Stimulated activated CD8-positive, alpha-beta memory T cell treated with anti-CD3 and anti-CD28 coated beads, Interleukin-15, amount 100 ng/mL, for 48 hours (primary cell): ENCODE measurements around the gene EPHA8.

ENCODE experiments used
- DNase-seq, 2 donors: peaks; one replicate each; pipeline ENCODE4 v3.0.0-alpha.2; 2020; ENCODE audit warnings: low read depth in 2 of 2

EPHA8 gene

DNA sequence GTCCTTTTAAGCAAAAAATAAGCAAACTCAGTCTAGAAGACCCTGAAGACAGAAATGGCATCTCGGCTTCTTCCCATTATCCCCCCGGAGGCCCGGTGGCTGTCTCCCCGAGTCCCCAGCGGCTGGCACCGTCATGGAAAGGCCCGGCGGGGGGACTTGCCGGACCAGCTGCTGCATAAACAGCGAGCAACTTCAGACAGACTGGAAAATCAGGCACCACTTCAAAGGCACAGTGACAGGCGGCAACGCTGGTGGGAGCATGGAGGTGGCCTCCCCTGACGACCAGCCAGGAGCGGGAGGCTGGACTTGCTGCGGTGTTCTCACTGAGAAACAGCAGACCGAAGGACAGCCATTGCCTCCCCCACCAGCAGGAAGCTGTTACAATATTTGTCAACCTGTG, 54.8 kb downstream of the EPHA8 start:
- DNase-seq, result no peak

DNA sequence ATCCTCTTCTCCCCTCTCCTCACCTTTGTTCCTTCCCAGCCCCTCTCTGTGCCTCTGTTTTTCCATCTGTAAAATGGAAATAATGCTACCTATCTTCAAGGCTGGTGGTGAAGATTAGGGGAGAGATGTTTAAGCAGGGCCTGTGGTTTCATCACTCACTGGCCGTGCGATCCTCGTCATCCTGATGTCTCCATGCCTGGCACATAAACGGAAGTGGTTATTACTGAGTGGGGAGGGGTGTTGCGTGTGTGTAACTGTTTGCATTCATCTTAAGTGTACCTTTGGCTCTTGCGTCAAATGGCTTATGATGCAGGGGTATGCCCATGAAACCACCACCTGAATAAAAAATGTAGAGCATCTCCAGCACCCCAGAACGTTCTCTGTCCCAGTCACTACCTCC, 56.0 kb downstream of the EPHA8 start:
- no peak for DNase-seq

DNA sequence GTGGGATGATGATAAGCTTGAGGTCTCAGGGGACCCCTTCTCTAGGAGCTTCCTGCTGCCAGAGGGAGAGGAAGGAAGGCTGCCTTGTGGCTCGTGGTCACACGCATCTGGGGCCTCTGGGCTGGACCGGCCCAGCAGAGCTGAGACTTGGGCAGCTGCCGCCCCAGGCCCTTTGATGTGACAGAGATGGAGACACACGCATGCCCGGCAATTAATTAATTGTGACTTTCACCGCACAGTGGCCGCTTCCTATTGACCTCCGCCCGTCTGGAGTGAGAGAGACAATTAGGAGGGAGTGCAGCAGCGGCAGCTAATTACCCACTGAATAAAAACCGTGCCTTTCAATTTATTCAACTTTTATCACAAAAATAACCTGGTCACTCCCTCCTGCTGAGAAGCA, 56.5 kb downstream of the EPHA8 start:
- no peak for DNase-seq

DNA sequence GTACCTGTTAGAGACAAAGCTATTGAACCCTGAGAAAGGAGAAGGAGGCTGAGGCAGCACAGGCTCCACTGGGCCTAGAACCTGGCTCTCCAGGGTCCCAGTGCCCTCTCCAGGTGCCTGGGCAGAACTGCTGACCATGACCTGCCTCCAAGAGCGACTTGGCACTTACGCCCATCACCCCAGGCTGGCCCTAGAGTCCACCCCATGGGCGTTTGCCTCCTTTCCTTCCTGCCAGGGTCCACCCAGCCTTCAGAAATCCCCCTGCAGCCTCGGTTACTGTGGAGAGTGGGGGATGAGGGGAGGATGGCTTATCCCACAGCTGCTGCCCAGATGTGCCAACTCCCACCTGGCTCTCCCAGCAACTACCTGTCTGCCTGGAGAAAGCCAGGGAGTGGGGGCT, 58.5 kb downstream of the EPHA8 start:
- no peak for DNase-seq

DNA sequence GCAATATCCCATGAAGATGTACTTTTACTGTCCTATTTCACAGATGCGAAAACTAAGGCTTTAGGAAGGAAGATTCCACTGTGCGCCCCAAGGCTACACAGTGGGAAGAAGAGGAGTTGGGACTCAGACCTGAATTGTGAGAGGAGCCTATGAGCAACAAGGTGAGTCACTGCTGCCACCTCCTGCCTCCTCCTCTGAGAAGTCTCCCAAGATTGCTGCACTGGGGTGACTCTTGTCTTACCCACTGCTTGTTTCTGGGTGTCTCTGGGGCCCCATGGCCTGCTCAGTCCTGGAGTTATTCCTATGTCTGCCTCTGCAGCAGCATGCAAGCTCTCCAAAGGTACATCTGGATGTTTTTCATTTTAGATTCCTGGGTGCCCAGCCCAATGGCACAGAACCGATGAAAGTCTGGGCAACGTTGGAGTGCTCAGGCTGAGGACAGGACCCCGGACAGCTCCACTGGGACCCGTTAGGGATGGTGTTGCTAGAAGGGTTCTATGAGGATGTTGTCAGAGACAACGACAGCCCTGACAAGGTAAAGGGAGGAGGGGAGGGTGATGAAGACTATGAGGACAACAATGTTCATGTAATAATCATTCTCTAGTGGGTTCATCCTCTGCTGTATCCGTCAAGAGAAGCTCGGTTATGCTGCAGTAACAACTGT, 62.1 kb downstream of the EPHA8 start:
- DNase-seq, result no peak

DNA sequence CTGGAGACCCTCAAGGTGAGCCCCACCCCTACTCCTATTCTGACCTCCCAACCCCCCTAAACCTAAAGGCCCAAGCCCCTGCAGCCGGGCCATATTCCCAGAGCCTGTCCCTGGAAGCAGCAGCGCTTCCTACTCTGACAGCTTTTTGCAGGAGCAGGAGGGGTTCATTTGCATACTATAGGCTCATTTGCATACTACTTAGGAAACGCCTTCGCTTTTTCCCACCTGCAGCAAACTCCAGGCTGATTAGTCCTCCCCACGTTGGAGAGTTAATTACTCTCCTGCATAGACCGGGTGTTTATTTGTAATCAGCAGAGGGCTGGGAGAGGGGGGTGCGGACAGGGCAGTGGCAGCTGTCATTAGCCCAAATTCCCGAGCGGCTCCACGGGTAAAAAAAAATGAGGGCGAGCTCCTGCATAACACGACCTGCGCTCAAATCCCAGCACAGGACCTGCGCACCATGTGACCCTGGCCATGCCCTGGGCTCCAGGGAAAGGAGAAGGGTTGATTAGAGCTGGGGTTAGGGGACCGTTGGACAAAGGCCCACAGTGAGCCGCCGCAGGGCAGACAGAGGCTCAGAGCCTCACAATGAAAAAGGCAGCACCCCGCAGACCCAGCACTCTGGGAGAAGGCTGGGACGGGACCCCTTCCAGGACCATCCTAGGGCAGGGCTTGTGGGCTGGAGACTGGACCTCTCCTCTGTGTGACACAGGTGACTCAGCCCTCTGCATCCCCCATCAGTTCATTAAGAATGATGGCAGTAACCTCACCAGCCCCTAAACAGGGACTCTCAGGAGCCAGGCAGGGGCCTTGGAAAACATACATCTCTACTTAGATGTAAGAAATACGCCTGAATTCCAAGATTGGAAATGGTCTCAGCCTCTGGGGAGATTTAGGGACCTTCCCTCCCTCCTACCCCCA, 63.2 kb downstream of the EPHA8 start:
- DNase-seq, result no peak

DNA sequence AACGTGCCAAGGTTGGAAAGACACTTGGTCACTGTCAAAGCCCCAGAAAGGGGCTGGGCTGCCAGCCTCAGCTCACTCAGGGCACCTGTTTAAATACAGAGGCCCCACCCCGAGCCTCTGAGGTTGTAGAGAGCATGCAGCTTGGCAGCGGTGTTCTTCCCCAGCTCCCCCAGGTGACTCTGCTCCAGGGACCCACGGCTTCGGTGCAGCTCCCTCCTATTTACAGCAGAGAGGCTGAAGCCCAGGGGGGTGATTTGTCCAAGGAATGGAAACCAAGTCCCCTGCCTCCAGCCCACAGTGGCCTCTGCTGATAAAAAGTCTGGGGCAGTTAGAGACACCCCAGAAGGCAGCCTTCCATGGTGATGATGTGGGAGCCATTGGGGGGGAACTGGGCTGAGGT, 64.0 kb downstream of the EPHA8 start:
- no peak for DNase-seq

DNA sequence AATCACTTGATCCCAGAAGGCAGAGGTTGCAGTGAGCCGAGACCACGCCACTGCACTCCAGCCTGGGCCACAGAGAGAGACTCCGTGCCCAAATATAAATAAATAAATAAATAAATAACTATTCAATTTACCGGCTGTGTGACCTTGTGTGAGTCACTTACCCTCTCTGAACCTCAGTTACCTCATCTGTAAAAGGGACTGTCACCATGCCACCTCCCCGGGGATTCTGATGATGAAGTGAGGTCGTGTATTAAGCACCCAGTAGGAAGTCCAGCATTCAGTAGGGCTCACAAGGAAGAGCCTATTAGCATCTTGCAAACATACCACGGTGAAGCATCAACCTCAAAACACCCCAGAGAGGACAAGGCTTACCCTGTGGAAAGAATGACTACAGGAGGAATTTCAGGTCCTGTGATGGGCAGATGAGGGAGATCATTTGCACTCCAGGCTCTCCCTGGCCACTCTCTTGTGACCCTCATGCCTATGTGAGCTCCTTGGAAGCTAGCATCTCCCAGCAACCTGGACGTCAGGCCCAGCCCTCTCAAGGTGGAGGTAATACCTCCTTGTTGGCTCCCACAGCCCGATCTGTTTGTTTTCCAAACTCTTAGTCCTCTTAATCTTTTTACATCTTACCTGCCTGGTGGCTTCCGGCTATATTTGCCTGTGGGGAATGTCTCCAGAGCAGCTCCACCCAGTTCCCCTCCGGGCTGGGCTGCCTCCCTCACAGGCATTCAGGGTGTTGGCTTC, 65.6 kb downstream of the EPHA8 start:
- DNase-seq, result no peak

DNA sequence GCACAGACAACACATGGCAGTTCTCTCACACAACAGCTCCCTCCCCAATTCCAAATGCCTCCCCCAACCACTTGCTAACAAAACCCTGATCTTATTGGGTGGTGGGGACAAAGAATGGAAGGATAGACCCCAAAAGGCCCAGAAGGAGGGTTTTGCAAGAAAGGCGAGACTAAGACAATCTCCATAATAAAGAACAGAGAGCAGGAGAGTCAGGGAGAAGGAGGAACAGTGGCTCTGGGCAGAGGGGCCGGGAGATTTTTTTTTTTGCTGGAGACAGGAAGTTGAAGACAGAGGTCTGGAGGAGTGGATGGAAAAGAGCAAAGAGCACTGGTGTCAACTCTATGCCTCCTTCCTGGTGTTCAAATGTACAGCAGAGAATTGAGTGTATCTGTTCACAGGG, 66.6 kb downstream of the EPHA8 start:
- no peak for DNase-seq

DNA sequence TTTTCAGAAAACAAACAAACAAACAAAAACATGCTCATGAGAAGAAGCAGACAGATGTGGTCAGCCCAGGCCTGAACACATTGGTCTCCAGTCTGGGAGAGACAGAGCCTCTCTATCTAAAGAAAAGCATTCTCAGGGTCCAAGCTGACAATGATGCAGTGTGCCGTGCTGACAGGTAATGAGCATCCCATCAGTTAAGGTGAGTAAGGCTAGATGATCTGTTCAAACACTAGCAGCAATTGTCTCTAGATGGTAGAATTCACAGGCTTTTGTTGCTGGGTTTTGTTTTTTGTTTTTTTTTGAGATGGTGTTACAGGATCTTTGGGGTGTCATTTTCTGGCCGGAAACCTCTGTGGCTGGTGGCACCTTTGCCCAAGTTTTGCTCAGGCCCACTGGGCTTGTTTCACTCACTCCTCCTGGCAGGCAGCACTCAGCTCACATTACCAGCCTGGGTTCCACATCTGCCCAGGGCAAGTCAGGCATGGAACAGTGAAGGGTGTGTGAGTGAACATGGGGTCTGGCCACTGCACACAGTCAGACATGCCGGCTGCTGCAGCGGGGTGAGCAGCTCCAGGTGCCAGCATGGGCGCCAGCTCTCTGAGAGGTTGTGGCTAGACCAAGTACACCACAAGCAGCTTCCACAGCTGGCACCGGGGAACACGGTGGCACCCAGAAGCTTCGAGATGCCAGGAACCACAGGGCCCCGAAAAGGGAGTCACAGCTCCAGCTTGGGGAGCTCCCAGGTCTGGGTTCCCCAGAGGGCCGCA, 70.6 kb downstream of the EPHA8 start:
- no peak for DNase-seq

DNA sequence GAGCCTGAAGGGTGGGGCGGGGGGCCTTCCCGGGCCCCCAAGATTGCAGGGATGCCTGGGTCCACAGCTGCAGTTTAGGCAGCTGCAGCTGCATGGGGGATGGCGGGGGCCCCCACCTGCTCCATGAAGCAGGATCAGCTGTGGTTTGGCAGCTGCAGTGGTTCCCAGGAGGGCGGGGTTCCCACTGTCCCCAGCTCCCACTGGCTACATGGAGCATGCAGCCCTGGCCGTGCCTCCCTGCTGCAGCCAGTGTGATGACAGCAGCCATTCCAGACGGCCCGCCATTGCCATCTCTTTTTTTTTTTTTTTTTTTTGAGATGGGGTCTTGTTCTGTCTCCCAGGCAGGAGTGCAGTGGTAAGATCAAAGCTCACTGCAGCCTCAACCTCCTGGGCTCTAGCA, 72.1 kb downstream of the EPHA8 start:
- no peak for DNase-seq

DNA sequence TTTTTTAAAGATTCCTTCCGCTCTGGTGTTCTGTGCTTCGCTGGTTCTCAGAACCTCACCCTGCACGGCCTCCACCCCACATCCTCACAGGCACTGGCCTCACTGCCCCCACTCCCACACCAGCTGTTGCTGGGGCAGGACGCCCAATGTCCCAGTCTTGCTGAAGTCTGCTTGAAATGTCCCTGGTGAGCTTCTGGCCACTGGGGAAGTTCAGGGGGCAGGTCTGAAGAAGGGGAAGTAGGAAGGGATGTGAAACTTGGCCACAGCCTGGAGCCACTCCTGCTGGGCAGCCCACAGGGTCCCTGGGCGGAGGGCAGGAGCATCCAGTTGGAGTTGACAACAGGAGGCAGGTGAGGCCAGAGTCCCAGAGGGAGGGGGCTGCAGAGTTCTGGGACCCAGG, 73.1 kb downstream of the EPHA8 start, which contains the start of gene C1QA:
Gene C1QA, plus strand, starts transcription at position 276 of the 400 bp plus-strand sequence. CDS start 989 bp downstream, outside the sequence.
- DNase-seq, result no peak

DNA sequence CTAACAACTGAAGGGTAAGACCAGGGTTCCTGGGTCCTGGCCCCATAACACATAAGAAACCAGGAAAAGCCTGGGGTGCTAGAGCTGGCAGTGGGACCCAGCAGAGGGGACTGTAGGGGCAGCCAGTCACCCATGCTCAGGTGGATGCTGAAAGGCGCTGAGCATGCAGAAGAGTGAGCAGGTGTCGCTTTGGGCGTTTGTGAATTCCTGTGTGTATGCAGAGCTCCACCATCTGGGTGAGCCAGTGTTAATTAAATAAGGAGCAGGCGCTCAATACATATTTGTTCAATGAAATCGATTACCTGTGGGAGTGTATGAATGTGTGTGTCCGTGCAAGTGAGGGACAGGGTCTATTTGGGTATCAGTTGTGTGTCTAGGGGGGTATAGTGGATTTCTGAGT, 73.6 kb downstream of the EPHA8 start:
- no peak for DNase-seq

DNA sequence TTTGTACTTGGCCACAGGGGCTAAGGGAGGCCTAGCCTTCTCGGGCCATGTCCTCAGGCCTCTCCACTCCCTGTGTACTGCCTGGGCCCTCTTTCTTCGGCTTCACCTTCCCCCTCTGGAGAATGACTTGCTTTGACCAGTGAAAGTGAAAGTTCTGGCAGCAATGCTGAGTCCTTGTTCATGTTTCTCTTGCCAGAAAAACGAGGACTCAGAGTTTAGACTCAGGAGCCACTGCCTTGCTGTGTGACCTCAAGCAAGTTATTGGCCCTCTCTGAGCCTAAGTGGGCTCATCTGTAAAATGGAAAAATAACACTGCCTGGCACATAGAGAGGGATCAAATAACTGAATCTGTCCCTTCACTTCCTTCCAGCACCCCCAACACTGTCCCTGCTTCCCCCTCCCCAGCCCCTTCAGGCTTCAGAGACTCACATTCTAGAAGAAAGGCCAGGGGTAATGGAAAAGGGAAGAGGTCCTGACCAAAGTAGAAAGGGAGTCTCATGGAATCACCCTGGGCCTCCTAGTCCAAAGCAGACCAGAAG, 74.7 kb downstream of the EPHA8 start:
- no peak for DNase-seq

DNA sequence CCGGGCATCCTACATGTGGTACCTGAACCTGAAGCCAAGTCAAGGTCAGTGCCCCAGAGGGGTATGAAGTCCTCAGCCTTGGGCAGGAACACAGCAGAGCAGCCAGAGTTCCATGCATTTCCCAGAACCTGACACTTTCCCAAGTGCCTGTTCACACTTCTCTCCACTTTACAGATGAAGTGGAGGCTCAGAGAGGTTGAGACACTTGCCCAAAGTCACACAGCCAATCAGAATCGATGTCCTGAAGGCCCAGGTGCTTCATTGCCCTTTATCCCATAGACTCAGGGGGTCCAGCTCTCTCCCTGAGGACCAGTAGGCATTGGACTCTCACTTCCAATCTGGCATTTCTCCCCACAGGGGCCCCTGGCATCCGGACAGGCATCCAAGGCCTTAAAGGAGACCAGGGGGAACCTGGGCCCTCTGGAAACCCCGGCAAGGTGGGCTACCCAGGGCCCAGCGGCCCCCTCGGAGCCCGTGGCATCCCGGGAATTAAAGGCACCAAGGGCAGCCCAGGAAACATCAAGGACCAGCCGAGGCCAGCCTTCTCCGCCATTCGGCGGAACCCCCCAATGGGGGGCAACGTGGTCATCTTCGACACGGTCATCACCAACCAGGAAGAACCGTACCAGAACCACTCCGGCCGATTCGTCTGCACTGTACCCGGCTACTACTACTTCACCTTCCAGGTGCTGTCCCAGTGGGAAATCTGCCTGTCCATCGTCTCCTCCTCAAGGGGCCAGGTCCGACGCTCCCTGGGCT, 75.4 kb downstream of the EPHA8 start:
- no peak for DNase-seq

DNA sequence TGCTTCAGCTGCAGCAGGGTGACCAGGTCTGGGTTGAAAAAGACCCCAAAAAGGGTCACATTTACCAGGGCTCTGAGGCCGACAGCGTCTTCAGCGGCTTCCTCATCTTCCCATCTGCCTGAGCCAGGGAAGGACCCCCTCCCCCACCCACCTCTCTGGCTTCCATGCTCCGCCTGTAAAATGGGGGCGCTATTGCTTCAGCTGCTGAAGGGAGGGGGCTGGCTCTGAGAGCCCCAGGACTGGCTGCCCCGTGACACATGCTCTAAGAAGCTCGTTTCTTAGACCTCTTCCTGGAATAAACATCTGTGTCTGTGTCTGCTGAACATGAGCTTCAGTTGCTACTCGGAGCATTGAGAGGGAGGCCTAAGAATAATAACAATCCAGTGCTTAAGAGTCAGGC, 76.0 kb downstream of the EPHA8 start:
- DNase-seq, result no peak

DNA sequence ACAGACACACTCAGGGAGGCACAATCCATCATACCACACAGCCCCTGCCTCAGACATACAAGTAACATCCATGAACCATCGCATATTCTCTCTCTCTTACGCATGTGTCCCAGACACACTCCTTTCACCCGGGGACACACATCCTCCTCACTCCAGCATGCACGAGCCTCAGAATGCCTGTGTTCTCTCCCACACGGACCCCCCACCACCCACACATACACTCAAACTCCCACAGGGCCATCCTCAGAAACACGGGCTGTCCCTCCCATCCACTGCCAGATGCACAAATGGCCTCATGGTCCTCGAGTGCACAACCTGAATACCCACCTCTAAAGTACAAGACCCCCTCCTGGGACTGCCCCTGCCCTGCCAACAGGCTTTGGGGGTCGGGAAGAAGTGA, 78.0 kb downstream of the EPHA8 start:
- DNase-seq, result no peak

DNA sequence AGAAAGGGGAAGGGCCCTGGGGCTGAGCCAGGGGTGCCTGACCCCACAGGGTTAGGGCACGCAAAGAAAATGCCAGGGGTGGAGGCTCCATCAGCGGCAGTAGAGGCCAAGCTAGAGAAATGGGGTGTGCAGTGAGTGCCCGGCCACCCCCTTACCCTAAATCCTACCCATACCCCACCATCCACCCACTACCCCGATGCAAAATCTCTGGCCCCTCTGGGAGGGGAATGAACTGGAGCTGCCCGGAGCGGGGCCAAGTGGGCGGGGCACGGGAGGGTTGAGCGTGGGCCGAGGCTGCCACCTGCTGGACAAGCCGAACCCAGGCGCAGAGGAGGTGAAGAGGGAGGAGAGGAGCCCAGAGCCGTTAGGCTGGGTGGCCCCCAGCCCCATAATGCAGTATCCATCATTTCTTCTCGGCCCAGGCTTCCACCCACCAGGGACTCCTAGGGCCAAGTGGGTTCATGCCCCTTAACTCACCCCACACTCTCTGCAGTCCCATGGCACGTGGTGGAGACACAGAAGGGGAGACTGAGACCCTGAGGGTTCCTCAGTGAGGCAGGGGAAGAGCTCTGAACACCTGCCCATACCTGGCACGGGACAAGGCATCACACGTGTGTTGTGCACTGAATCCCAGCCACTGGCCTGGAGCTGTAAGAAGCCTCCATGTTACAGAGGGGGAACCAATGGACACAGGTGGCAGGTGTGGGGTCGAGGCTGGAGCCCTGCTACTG, 78.8 kb downstream of the EPHA8 start:
- DNase-seq, result peak; percentile 45 to 46

DNA sequence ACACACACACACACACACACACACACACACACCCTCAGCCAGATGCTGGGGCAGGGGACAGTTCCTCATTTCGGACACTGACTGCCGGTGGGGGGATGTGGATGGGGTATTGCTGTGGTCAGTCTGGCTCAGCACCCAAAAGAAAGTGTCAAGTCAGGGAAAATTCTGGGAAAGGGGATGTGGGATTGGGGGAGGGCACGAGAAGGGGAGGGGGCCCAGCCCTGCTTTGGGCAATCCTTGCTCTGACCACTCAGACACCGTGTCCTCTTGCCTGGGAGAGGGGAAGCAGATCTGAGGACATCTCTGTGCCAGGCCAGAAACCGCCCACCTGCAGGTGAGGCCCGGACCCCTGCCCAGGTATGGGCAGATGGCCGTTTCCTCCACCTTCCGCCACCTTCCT, 80.1 kb downstream of the EPHA8 start, which contains the start of gene C1QC:
Gene C1QC, plus strand, starts transcription at position 253 of the 400 bp plus-strand sequence. CDS start 391 bp downstream, outside the sequence.
- no peak for DNase-seq

DNA sequence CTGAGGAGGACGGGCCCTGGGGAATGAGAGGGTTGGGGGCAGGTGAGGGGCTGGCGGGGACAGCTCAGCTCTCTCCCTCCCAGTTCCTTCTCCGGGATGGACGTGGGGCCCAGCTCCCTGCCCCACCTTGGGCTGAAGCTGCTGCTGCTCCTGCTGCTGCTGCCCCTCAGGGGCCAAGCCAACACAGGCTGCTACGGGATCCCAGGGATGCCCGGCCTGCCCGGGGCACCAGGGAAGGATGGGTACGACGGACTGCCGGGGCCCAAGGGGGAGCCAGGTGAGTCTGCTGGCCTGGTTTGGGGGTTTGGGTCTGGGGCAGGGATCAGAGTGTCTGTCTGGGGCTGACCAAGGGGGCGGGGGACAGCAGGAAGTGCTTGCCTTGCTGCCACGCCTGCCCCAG, 80.6 kb downstream of the EPHA8 start:
- no peak for DNase-seq
